ENCODE data around the gene TSPYL6.

DNA sequence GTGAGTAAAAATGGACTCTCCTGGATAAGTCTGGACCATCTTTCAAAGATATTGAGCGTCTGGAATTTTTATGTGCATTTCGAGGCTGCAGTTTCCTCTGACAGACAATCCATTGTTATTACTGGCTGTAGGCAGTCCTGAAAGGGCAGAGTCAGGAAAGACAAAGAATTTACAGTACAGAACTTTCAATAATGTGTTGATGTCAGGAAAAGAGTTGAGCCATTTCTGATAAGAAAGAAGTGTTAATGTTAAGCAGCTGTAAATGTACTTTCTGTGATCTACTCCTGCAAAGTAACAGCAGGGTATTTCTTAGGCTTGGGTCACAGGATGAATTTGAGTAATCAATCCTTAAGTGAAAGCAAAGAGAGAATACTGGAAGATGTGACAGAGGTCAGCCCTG lies 29.8 kb downstream of the TSPYL6 start:
- TF ChIP-seq, protein P1, sequence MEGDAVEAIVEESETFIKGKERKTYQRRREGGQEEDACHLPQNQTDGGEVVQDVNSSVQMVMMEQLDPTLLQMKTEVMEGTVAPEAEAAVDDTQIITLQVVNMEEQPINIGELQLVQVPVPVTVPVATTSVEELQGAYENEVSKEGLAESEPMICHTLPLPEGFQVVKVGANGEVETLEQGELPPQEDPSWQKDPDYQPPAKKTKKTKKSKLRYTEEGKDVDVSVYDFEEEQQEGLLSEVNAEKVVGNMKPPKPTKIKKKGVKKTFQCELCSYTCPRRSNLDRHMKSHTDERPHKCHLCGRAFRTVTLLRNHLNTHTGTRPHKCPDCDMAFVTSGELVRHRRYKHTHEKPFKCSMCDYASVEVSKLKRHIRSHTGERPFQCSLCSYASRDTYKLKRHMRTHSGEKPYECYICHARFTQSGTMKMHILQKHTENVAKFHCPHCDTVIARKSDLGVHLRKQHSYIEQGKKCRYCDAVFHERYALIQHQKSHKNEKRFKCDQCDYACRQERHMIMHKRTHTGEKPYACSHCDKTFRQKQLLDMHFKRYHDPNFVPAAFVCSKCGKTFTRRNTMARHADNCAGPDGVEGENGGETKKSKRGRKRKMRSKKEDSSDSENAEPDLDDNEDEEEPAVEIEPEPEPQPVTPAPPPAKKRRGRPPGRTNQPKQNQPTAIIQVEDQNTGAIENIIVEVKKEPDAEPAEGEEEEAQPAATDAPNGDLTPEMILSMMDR (conservative IDR thresholded peaks at IDR 0.05; ENCODE audit: low read depth in 2 of 2) = no peak
- TF ChIP-seq, protein P2, sequence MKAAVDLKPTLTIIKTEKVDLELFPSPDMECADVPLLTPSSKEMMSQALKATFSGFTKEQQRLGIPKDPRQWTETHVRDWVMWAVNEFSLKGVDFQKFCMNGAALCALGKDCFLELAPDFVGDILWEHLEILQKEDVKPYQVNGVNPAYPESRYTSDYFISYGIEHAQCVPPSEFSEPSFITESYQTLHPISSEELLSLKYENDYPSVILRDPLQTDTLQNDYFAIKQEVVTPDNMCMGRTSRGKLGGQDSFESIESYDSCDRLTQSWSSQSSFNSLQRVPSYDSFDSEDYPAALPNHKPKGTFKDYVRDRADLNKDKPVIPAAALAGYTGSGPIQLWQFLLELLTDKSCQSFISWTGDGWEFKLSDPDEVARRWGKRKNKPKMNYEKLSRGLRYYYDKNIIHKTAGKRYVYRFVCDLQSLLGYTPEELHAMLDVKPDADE (IDR thresholded peaks at IDR 0.05) = no peak
